ENCODE data around the gene VIT.

Gene VIT

GRCh38 chr2:36775806-36776205 lies 79.3 kb downstream of the VIT start:
- H3K9ac ChIP-seq (ENCODE audit: low read depth in 1 of 2, low read length in 2 of 2): no peak overlapping the region
- H3K4me1 ChIP-seq (ENCODE audit: control insufficient read depth in 1 of 2, insufficient read depth in 2 of 2, low read length in 2 of 2): peaks cover 0 to 3% of the 10 kb centered on the region in 2 donors
- H3K27ac ChIP-seq (ENCODE audit: low read depth, low read length): no peak overlapping the region
- H3K27me3 ChIP-seq (ENCODE audit: control insufficient read depth in 1 of 2, insufficient read depth in 2 of 2, low read length in 2 of 2): no peaks in the 10 kb centered on the region
- no peaks in the 10 kb centered on the region for H3K9me3 ChIP-seq (ENCODE audit: control insufficient read depth in 1 of 2, low read length in 2 of 2)
- no peaks in the 10 kb centered on the region for H3K36me3 ChIP-seq (ENCODE audit: control insufficient read depth in 1 of 2, insufficient read depth in 2 of 2, low read length in 2 of 2)
- no peak overlapping the region for H3K4me3 ChIP-seq (ENCODE audit: low read depth in 1 of 2, low read length in 2 of 2)

GRCh38 chr2:36777272-36777671 lies 80.8 kb downstream of the VIT start:
- peaks cover 0 to 3% of the 10 kb centered on the region in 2 donors for H3K4me1 ChIP-seq (ENCODE audit: control insufficient read depth in 1 of 2, insufficient read depth in 2 of 2, low read length in 2 of 2)
- H3K27ac ChIP-seq (ENCODE audit: low read depth, low read length): no peak overlapping the region
- no peaks in the 10 kb centered on the region for H3K27me3 ChIP-seq (ENCODE audit: control insufficient read depth in 1 of 2, insufficient read depth in 2 of 2, low read length in 2 of 2)
- no peak overlapping the region for H3K9ac ChIP-seq (ENCODE audit: low read depth in 1 of 2, low read length in 2 of 2)
- H3K36me3 ChIP-seq (ENCODE audit: control insufficient read depth in 1 of 2, insufficient read depth in 2 of 2, low read length in 2 of 2): no peaks in the 10 kb centered on the region
- H3K4me3 ChIP-seq (ENCODE audit: low read depth in 1 of 2, low read length in 2 of 2): no peak overlapping the region
- H3K9me3 ChIP-seq (ENCODE audit: control insufficient read depth in 1 of 2, low read length in 2 of 2): no peaks in the 10 kb centered on the region

GRCh38 chr2:36777788-36778187 lies 81.3 kb downstream of the VIT start:
- H3K9me3 ChIP-seq (ENCODE audit: control insufficient read depth in 1 of 2, low read length in 2 of 2): no peaks in the 10 kb centered on the region
- no peaks in the 10 kb centered on the region for H3K27me3 ChIP-seq (ENCODE audit: control insufficient read depth in 1 of 2, insufficient read depth in 2 of 2, low read length in 2 of 2)
- no peak overlapping the region for H3K27ac ChIP-seq (ENCODE audit: low read depth, low read length)
- H3K4me1 ChIP-seq (ENCODE audit: control insufficient read depth in 1 of 2, insufficient read depth in 2 of 2, low read length in 2 of 2): peaks cover 0 to 3% of the 10 kb centered on the region in 2 donors
- no peak overlapping the region for H3K4me3 ChIP-seq (ENCODE audit: low read depth in 1 of 2, low read length in 2 of 2)
- no peak overlapping the region for H3K9ac ChIP-seq (ENCODE audit: low read depth in 1 of 2, low read length in 2 of 2)
- no peaks in the 10 kb centered on the region for H3K36me3 ChIP-seq (ENCODE audit: control insufficient read depth in 1 of 2, insufficient read depth in 2 of 2, low read length in 2 of 2)

- H3K9me3 ChIP-seq (ENCODE audit: control insufficient read depth in 1 of 2, low read length in 2 of 2): no peaks in the 10 kb centered on the region
- peaks cover 0 to 3% of the 10 kb centered on the region in 2 donors for H3K4me1 ChIP-seq (ENCODE audit: control insufficient read depth in 1 of 2, insufficient read depth in 2 of 2, low read length in 2 of 2)
- no peak overlapping the region for H3K27ac ChIP-seq (ENCODE audit: low read depth, low read length)
- H3K36me3 ChIP-seq (ENCODE audit: control insufficient read depth in 1 of 2, insufficient read depth in 2 of 2, low read length in 2 of 2): no peaks in the 10 kb centered on the region
- H3K27me3 ChIP-seq (ENCODE audit: control insufficient read depth in 1 of 2, insufficient read depth in 2 of 2, low read length in 2 of 2): no peaks in the 10 kb centered on the region
- no peak overlapping the region for H3K9ac ChIP-seq (ENCODE audit: low read depth in 1 of 2, low read length in 2 of 2)
- no peak overlapping the region for H3K4me3 ChIP-seq (ENCODE audit: low read depth in 1 of 2, low read length in 2 of 2)
These were observed 83.0 kb downstream of the VIT start for GRCh38 chr2:36779462-36779861.

- Histone ChIP-seq H3K27me3 (ENCODE audit: control insufficient read depth in 1 of 2, insufficient read depth in 2 of 2, low read length in 2 of 2) (no peaks in the 10 kb centered on the region), H3K9me3 (ENCODE audit: control insufficient read depth in 1 of 2, low read length in 2 of 2) (no peaks in the 10 kb centered on the region), H3K9ac (ENCODE audit: low read depth in 1 of 2, low read length in 2 of 2) (no peak overlapping the region), H3K4me3 (ENCODE audit: low read depth in 1 of 2, low read length in 2 of 2) (no peak overlapping the region), H3K4me1 (ENCODE audit: control insufficient read depth in 1 of 2, insufficient read depth in 2 of 2, low read length in 2 of 2) (peaks cover 0 to 3% of the 10 kb centered on the region in 2 donors), H3K27ac (ENCODE audit: low read depth, low read length) (no peak overlapping the region), H3K36me3 (ENCODE audit: control insufficient read depth in 1 of 2, insufficient read depth in 2 of 2, low read length in 2 of 2) (no peaks in the 10 kb centered on the region)
These were observed 83.8 kb downstream of the VIT start for GRCh38 chr2:36780231-36780839.

- H3K4me3 ChIP-seq (ENCODE audit: low read depth in 1 of 2, low read length in 2 of 2): no peak overlapping the region
- H3K27ac ChIP-seq (ENCODE audit: low read depth, low read length): no peak overlapping the region
- no peaks in the 10 kb centered on the region for H3K9me3 ChIP-seq (ENCODE audit: control insufficient read depth in 1 of 2, low read length in 2 of 2)
- H3K4me1 ChIP-seq (ENCODE audit: control insufficient read depth in 1 of 2, insufficient read depth in 2 of 2, low read length in 2 of 2): peaks cover 0 to 3% of the 10 kb centered on the region in 2 donors
- H3K27me3 ChIP-seq (ENCODE audit: control insufficient read depth in 1 of 2, insufficient read depth in 2 of 2, low read length in 2 of 2): no peaks in the 10 kb centered on the region
- no peak overlapping the region for H3K9ac ChIP-seq (ENCODE audit: low read depth in 1 of 2, low read length in 2 of 2)
- no peaks in the 10 kb centered on the region for H3K36me3 ChIP-seq (ENCODE audit: control insufficient read depth in 1 of 2, insufficient read depth in 2 of 2, low read length in 2 of 2)
These were observed 85.6 kb downstream of the VIT start for GRCh38 chr2:36781907-36782720.

GRCh38 chr2:36783246-36783645 lies 86.7 kb downstream of the VIT start:
- H3K9me3 ChIP-seq (ENCODE audit: control insufficient read depth in 1 of 2, low read length in 2 of 2): no peaks in the 10 kb centered on the region
- no peak overlapping the region for H3K27ac ChIP-seq (ENCODE audit: low read depth, low read length)
- no peak overlapping the region for H3K9ac ChIP-seq (ENCODE audit: low read depth in 1 of 2, low read length in 2 of 2)
- peaks cover 0 to 3% of the 10 kb centered on the region in 2 donors for H3K4me1 ChIP-seq (ENCODE audit: control insufficient read depth in 1 of 2, insufficient read depth in 2 of 2, low read length in 2 of 2)
- no peaks in the 10 kb centered on the region for H3K36me3 ChIP-seq (ENCODE audit: control insufficient read depth in 1 of 2, insufficient read depth in 2 of 2, low read length in 2 of 2)
- no peak overlapping the region for H3K4me3 ChIP-seq (ENCODE audit: low read depth in 1 of 2, low read length in 2 of 2)
- H3K27me3 ChIP-seq (ENCODE audit: control insufficient read depth in 1 of 2, insufficient read depth in 2 of 2, low read length in 2 of 2): no peaks in the 10 kb centered on the region

- Histone ChIP-seq H3K27ac (ENCODE audit: low read depth, low read length) (no peak overlapping the region), H3K4me1 (ENCODE audit: control insufficient read depth in 1 of 2, insufficient read depth in 2 of 2, low read length in 2 of 2) (no peaks in the 10 kb centered on the region), H3K9ac (ENCODE audit: low read depth in 1 of 2, low read length in 2 of 2) (no peak overlapping the region), H3K27me3 (ENCODE audit: control insufficient read depth in 1 of 2, insufficient read depth in 2 of 2, low read length in 2 of 2) (peaks cover 0 to 2% of the 10 kb centered on the region in 2 donors), H3K4me3 (ENCODE audit: low read depth in 1 of 2, low read length in 2 of 2) (no peak overlapping the region), H3K36me3 (ENCODE audit: control insufficient read depth in 1 of 2, insufficient read depth in 2 of 2, low read length in 2 of 2) (no peaks in the 10 kb centered on the region), H3K9me3 (ENCODE audit: control insufficient read depth in 1 of 2, low read length in 2 of 2) (no peaks in the 10 kb centered on the region)
These were observed 88.8 kb downstream of the VIT start for GRCh38 chr2:36785179-36785795.

- no peaks in the 10 kb centered on the region for H3K9me3 ChIP-seq (ENCODE audit: control insufficient read depth in 1 of 2, low read length in 2 of 2)
- no peaks in the 10 kb centered on the region for H3K36me3 ChIP-seq (ENCODE audit: control insufficient read depth in 1 of 2, insufficient read depth in 2 of 2, low read length in 2 of 2)
- H3K27ac ChIP-seq (ENCODE audit: low read depth, low read length): no peak overlapping the region
- H3K9ac ChIP-seq (ENCODE audit: low read depth in 1 of 2, low read length in 2 of 2): no peak overlapping the region
- peaks cover 0 to 2% of the 10 kb centered on the region in 2 donors for H3K27me3 ChIP-seq (ENCODE audit: control insufficient read depth in 1 of 2, insufficient read depth in 2 of 2, low read length in 2 of 2)
- no peak overlapping the region for H3K4me3 ChIP-seq (ENCODE audit: low read depth in 1 of 2, low read length in 2 of 2)
- H3K4me1 ChIP-seq (ENCODE audit: control insufficient read depth in 1 of 2, insufficient read depth in 2 of 2, low read length in 2 of 2): no peaks in the 10 kb centered on the region
These were observed 92.8 kb downstream of the VIT start for GRCh38 chr2:36789181-36789804.

- no peak overlapping the region for H3K27ac ChIP-seq (ENCODE audit: low read depth, low read length)
- H3K4me1 ChIP-seq (ENCODE audit: control insufficient read depth in 1 of 2, insufficient read depth in 2 of 2, low read length in 2 of 2): no peaks in the 10 kb centered on the region
- H3K27me3 ChIP-seq (ENCODE audit: control insufficient read depth in 1 of 2, insufficient read depth in 2 of 2, low read length in 2 of 2): peaks cover 0 to 2% of the 10 kb centered on the region in 2 donors
- H3K36me3 ChIP-seq (ENCODE audit: control insufficient read depth in 1 of 2, insufficient read depth in 2 of 2, low read length in 2 of 2): no peaks in the 10 kb centered on the region
- no peak overlapping the region for H3K9ac ChIP-seq (ENCODE audit: low read depth in 1 of 2, low read length in 2 of 2)
- no peak overlapping the region for H3K4me3 ChIP-seq (ENCODE audit: low read depth in 1 of 2, low read length in 2 of 2)
- H3K9me3 ChIP-seq (ENCODE audit: control insufficient read depth in 1 of 2, low read length in 2 of 2): no peaks in the 10 kb centered on the region
These were observed 96.4 kb downstream of the VIT start for GRCh38 chr2:36792951-36793350.
